Activated B cell treated with CpG ODN at 0.5 μM for 24 hours (primary cell): ENCODE data around the gene WNT7A. TPM values are rescaled to one million over a fixed set of nuclear protein-coding genes. Genes with fewer than 3 reads are reported as not detected.

Experiments
- ATAC-seq: fragments of 200-7000 bp; cut with Tn5 transposase; one replicate; pipeline ENCODE4 v1.10.0; 2021; ENCODE audit warnings: low read depth, mild to moderate bottlenecking, moderate library complexity
- CTCF ChIA-PET: fragments of 350-600 bp; sonication (Branson Sonifier 250); formaldehyde crosslinking; loops from one replicate; lab custom pipeline; 2021; ENCODE audit warnings: antibody characterized with exemption; lab: Charles Lee
- POLR2A ChIA-PET: fragments of 350-600 bp; sonication (Branson Sonifier 250); formaldehyde crosslinking; loops from one replicate; lab custom pipeline; 2021; ENCODE audit warnings: antibody characterized with exemption; lab: Charles Lee
- DNase-seq: peaks from one replicate; pipeline ENCODE4 v3.0.0; 2022
- H3K27ac Mint-ChIP-seq: one replicate; pipeline ENCODE4 v1.8.0; 2020; ENCODE audit warnings: mixed read lengths
- H3K27me3 Mint-ChIP-seq: one replicate; pipeline ENCODE4 v1.8.0; 2021; ENCODE audit warnings: mixed read lengths
- H3K36me3 Mint-ChIP-seq: one replicate; pipeline ENCODE4 v1.8.0; 2021; ENCODE audit warnings: low read depth, mixed read lengths
- H3K4me1 Mint-ChIP-seq: one replicate; pipeline ENCODE4 v1.8.0; 2021; ENCODE audit warnings: mixed read lengths
- H3K4me3 Mint-ChIP-seq: one replicate; pipeline ENCODE4 v1.8.0; 2020; ENCODE audit warnings: mild to moderate bottlenecking, mixed read lengths
- H3K9me3 Mint-ChIP-seq: one replicate; pipeline ENCODE4 v1.8.0; 2020; ENCODE audit warnings: mixed read lengths
- CTCF ChIP-seq: fragments of 200-600 bp; IDR thresholded peaks from one replicate; pipeline ENCODE4 v1.8.0; 2022; ENCODE audit warnings: antibody characterized with exemption, mild to moderate bottlenecking
- intact Hi-C: fragments of 100-400 bp; cut with micrococcal nuclease; formaldehyde crosslinking; loops from one replicate; pipeline ENCODE4 v1.15.1; 2024
- total RNA-seq: library from RNA; stranded (reverse); gene quantifications from 2 replicates; pipeline ENCODE4 v1.2.3, GENCODE V29; 2022

WNT7A gene
- total RNA-seq, 1 donor from 2014 or later = not detected

GRCh38 chr3:13796701-13797460 is 83.0 kb downstream of the WNT7A start:
- H3K4me1 Mint-ChIP-seq = no peaks in the 10 kb centered on the region
- no peak overlapping the region for H3K4me3 Mint-ChIP-seq
- H3K27me3 Mint-ChIP-seq = peaks cover 11% of the 10 kb centered on the region
- ATAC-seq (no peak), DNase-seq (no peak)
- H3K36me3 Mint-ChIP-seq = no peaks in the 10 kb centered on the region
- TF ChIP-seq CTCF = no peak
- H3K27ac Mint-ChIP-seq = no peak overlapping the region
- ChIA-PET CTCF (no interaction called here), POLR2A (no interaction called here)
- H3K9me3 Mint-ChIP-seq = no peaks in the 10 kb centered on the region
- intact Hi-C loops = no loop called here

GRCh38 chr3:13795816-13796215 is 84.1 kb downstream of the WNT7A start:
- Mint-ChIP-seq H3K4me3 (no peak overlapping the region), H3K27me3 (peaks cover 11% of the 10 kb centered on the region), H3K36me3 (no peaks in the 10 kb centered on the region), H3K27ac (no peak overlapping the region), H3K9me3 (no peaks in the 10 kb centered on the region), H3K4me1 (no peaks in the 10 kb centered on the region)
- ATAC-seq = no peak
- TF ChIP-seq CTCF = no peak
- DNase-seq = no peak
- ChIA-PET CTCF (no interaction called here), POLR2A (no interaction called here)
- intact Hi-C loops = no loop called here

GRCh38 chr3:13794322-13794721 is 85.5 kb downstream of the WNT7A start:
- peaks cover 15% of the 10 kb centered on the region for H3K27me3 Mint-ChIP-seq
- POLR2A ChIA-PET = no interaction called here
- no peaks in the 10 kb centered on the region for H3K4me1 Mint-ChIP-seq
- H3K27ac Mint-ChIP-seq = no peak overlapping the region
- no peaks in the 10 kb centered on the region for H3K36me3 Mint-ChIP-seq
- DNase-seq = no peak
- CTCF ChIA-PET = no interaction called here
- intact Hi-C loops = no loop called here
- no peak for TF ChIP-seq CTCF
- H3K4me3 Mint-ChIP-seq = no peak overlapping the region
- no peaks in the 10 kb centered on the region for H3K9me3 Mint-ChIP-seq
- no peak for ATAC-seq

- no peak for ATAC-seq
- no peaks in the 10 kb centered on the region for H3K9me3 Mint-ChIP-seq
- ChIA-PET POLR2A (no interaction called here), CTCF (no interaction called here)
- DNase-seq = no peak
- H3K4me3 Mint-ChIP-seq = no peak overlapping the region
- peaks cover 16% of the 10 kb centered on the region for H3K27me3 Mint-ChIP-seq
- no peak overlapping the region for H3K27ac Mint-ChIP-seq
- TF ChIP-seq CTCF = no peak
- intact Hi-C loops = no loop called here
- H3K36me3 Mint-ChIP-seq = no peaks in the 10 kb centered on the region
- no peaks in the 10 kb centered on the region for H3K4me1 Mint-ChIP-seq
Observed at GRCh38 chr3:13793451-13793850, 86.4 kb downstream of the WNT7A start.

GRCh38 chr3:13792512-13793371 is 87.1 kb downstream of the WNT7A start:
- no peak for TF ChIP-seq CTCF
- no peak for DNase-seq
- Mint-ChIP-seq H3K9me3 (no peaks in the 10 kb centered on the region), H3K27ac (no peak overlapping the region), H3K4me3 (no peak overlapping the region), H3K4me1 (no peaks in the 10 kb centered on the region), H3K27me3 (peaks cover 16% of the 10 kb centered on the region), H3K36me3 (no peaks in the 10 kb centered on the region)
- intact Hi-C loops = no loop called here
- no peak for ATAC-seq
- ChIA-PET POLR2A (no interaction called here), CTCF (no interaction called here)
